HepG2 (cell line): ENCODE measurements around the gene SLC5A10. TPM values are rescaled to one million over a fixed set of nuclear protein-coding genes. Genes with fewer than 3 reads are reported as not detected.

Source experiments
- ATF3 ChIP-seq: sonication (generic); formaldehyde crosslinking; IDR thresholded peaks from 2 replicates; pipeline ENCODE4 v1.4.0; 2020; ENCODE audit warnings: missing genetic modification reagents
- CERS6 ChIP-seq: sonication (generic); formaldehyde crosslinking; IDR thresholded peaks from 2 replicates; pipeline ENCODE4 v1.5.0; 2020; ENCODE audit warnings: missing genetic modification reagents
- ELF1 ChIP-seq: sonication (generic); formaldehyde crosslinking; IDR thresholded peaks from 2 replicates; pipeline ENCODE4 v1.4.0; 2020; ENCODE audit warnings: missing genetic modification reagents
- EZH2 ChIP-seq: conservative IDR thresholded peaks from 2 replicates; pipeline ENCODE4 v1.6.1; 2012; ENCODE audit warnings: mild to moderate bottlenecking, low read depth, low read length, moderate library complexity
- HDAC2 ChIP-seq: sonication (generic); formaldehyde crosslinking; IDR thresholded peaks from 2 replicates; pipeline ENCODE4 v1.4.0; 2020; ENCODE audit warnings: missing genetic modification reagents
- JDP2 ChIP-seq: sonication (generic); formaldehyde crosslinking; IDR thresholded peaks from 2 replicates; pipeline ENCODE4 v1.8.1; 2022; ENCODE audit warnings: missing genetic modification reagents, borderline replicate concordance
- KMT2B ChIP-seq: IDR thresholded peaks from 2 replicates; pipeline ENCODE4 v1.6.1; 2016; ENCODE audit warnings: missing genetic modification reagents, missing compliant biosample characterization
- NAIF1 ChIP-seq: sonication (generic); formaldehyde crosslinking; IDR thresholded peaks from 2 replicates; pipeline ENCODE4 v1.5.0; 2020; ENCODE audit warnings: mild to moderate bottlenecking, missing genetic modification reagents, borderline replicate concordance
- PAWR ChIP-seq: sonication (generic); formaldehyde crosslinking; IDR thresholded peaks from 2 replicates; pipeline ENCODE4 v1.4.0; 2020; ENCODE audit warnings: missing genetic modification reagents, mild to moderate bottlenecking, borderline replicate concordance
- RERE ChIP-seq: IDR thresholded peaks from 2 replicates; pipeline ENCODE4 v1.6.1; 2016; ENCODE audit warnings: low read depth, missing genetic modification reagents, missing compliant biosample characterization
- TCF7 ChIP-seq: sonication (generic); IDR thresholded peaks from 2 replicates; pipeline ENCODE4 v1.6.1; 2016; ENCODE audit warnings: antibody characterized with exemption, low read depth
- TERF1 ChIP-seq: sonication (generic); formaldehyde crosslinking; IDR thresholded peaks from 2 replicates; pipeline ENCODE4 v1.8.0; 2022; ENCODE audit warnings: mild to moderate bottlenecking, missing genetic modification reagents, moderate library complexity
- ZBTB8A ChIP-seq: sonication (generic); formaldehyde crosslinking; IDR thresholded peaks from 2 replicates; pipeline ENCODE4 v1.4.0; 2020; ENCODE audit warnings: mild to moderate bottlenecking, low read depth, missing genetic modification reagents, borderline replicate concordance
- ZNF317 ChIP-seq: sonication (generic); formaldehyde crosslinking; IDR thresholded peaks from 2 replicates; pipeline ENCODE4 v1.5.0; 2020; ENCODE audit warnings: mild to moderate bottlenecking, missing genetic modification reagents
- ZNF354B ChIP-seq: sonication (generic); formaldehyde crosslinking; IDR thresholded peaks from 2 replicates; pipeline ENCODE4 v1.8.0; 2022; ENCODE audit warnings: mild to moderate bottlenecking, missing genetic modification reagents
- ZNF597 ChIP-seq: sonication (generic); formaldehyde crosslinking; IDR thresholded peaks from 2 replicates; pipeline ENCODE4 v1.5.0; 2020; ENCODE audit warnings: missing genetic modification reagents
- ZNF800 ChIP-seq: sonication (generic); formaldehyde crosslinking; IDR thresholded peaks from 2 replicates; pipeline ENCODE4 v1.4.0; 2020; ENCODE audit warnings: missing genetic modification reagents
- ZSCAN20 ChIP-seq: sonication (generic); formaldehyde crosslinking; IDR thresholded peaks from 2 replicates; pipeline ENCODE4 v1.4.0; 2020; ENCODE audit warnings: missing genetic modification reagents, mild to moderate bottlenecking, borderline replicate concordance
- ZZZ3 ChIP-seq: sonication (generic); formaldehyde crosslinking; IDR thresholded peaks from 2 replicates; pipeline ENCODE4 v1.4.0; 2020; ENCODE audit warnings: missing genetic modification reagents, mild to moderate bottlenecking, borderline replicate concordance
- polyA plus RNA-seq, 8 experiments: library from polyadenylated mRNA; depleted of rRNA in 3 of 8; stranded (reverse) in 7 of 8; unstranded in 1 of 8; fragments of >200 nt; fragmentation: Illumina TruSeq in 4 of 8; extraction: Trizol in 4 of 8; gene quantifications; 2 replicates each; pipeline versions ENCODE4 v1.2.1 to v1.2.3, GENCODE V29; 2011 to 2016; ENCODE audit warnings: low read depth in 4 of 8, missing spikeins in 1 of 8, mixed read lengths in 1 of 8; ENCODE audit not compliant: insufficient read depth in 1 of 8
- total RNA-seq, 5 experiments: library from RNA; depleted of rRNA; stranded (reverse); fragments of >200 nt; fragmentation: Illumina TruSeq; extraction: Trizol; gene quantifications; 2 replicates each; pipeline ENCODE4 v1.2.3, GENCODE V29; 2016; ENCODE audit warnings: low read depth in 1 of 5

The SLC5A10 gene
- total and polyA plus RNA-seq, 2 of the 13 experiments (the other 11 are each of a cell fraction or from before 2014, with no cell fraction given): 0.05 TPM; not detected in 1

GRCh38 chr17:19005789-19006430 is 53.9 kb downstream of the SLC5A10 start (continued):
- TF ChIP-seq RERE (CRISPR knock-in tag): peak; percentile 49; the same call in 1 of the 2 replicates
- no peak for TF ChIP-seq TERF1 (CRISPR knock-in tag)
- no peak for TF ChIP-seq ZNF800 (CRISPR knock-in tag)
- TF ChIP-seq ZSCAN20 (CRISPR knock-in tag): no peak
- TF ChIP-seq PAWR (CRISPR knock-in tag): no peak
- no peak for TF ChIP-seq ZNF317 (CRISPR knock-in tag)
- no peak for TF ChIP-seq CERS6 (CRISPR knock-in tag)
- no peak for TF ChIP-seq KMT2B (CRISPR knock-in tag)
- TF ChIP-seq ZZZ3: no peak
- TF ChIP-seq ZNF597 (CRISPR knock-in tag): no peak
- peak; percentile 80 for TF ChIP-seq HDAC2 (CRISPR knock-in tag)
- no peak for TF ChIP-seq ZNF354B (CRISPR knock-in tag)
- no peak for TF ChIP-seq EZH2
- no peak for TF ChIP-seq ATF3 (CRISPR knock-in tag)
- no peak for TF ChIP-seq TCF7
- TF ChIP-seq JDP2 (CRISPR knock-in tag): no peak
- TF ChIP-seq ZBTB8A (CRISPR knock-in tag): no peak
- TF ChIP-seq NAIF1: no peak
- no peak for TF ChIP-seq ELF1
